Retinal pigment epithelial cell (primary cell): ENCODE data around the gene POLN.

ENCODE experiments used
- DNase-seq: peaks from one replicate; pipeline ENCODE4 v3.0.0-alpha.2; 2010; ENCODE audit warnings: low read depth
- H3K4me3 ChIP-seq: 2 replicates; pipeline ENCODE4 v1.5.1; 2011; ENCODE audit warnings: mild to moderate bottlenecking, low read length, control low read depth, moderate library complexity
- CTCF ChIP-seq: conservative IDR thresholded peaks from 2 replicates; pipeline ENCODE4 v1.5.1; 2011; ENCODE audit warnings: low read depth, low read length, control low read depth, inconsistent platforms

Gene POLN

DNA sequence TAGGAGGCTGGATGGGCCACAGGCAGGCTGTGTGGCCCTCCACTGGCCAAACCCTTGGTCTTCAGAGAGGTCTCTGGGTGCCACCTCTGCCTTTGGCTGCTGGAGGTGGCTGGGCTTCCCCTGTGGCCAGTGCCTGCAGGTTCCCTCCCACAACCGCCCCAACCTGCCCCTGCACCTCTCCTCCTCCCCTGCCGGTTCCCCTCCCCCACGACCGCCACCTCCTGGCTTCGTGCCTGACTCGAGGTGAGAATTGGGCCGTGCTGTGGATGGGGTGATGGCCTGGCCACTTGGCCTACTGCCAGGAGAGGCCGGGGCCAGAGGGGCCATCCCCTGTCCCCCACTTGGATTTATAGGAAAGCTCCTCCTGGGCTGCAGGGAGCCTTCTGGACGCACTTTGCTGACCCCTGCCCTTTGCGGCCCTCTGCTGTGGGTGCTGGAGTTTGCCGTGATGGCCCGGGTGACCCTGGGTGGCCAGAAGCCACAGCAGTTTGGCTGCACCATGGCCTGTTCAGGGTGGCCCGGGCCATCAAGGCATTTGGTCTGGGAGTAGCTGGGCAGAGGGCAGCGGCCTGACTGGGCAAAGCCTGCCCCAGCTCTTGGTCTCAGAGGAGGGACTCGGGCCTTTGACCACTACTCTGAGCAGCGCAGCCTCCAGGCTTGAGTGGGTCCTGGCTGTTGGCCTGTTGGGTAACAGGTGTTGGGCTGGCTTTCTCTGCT, 179.0 kb downstream of the POLN start:
- H3K4me3 ChIP-seq: no peak overlapping the region
- no peak for TF ChIP-seq CTCF
- DNase-seq: no peak

DNA sequence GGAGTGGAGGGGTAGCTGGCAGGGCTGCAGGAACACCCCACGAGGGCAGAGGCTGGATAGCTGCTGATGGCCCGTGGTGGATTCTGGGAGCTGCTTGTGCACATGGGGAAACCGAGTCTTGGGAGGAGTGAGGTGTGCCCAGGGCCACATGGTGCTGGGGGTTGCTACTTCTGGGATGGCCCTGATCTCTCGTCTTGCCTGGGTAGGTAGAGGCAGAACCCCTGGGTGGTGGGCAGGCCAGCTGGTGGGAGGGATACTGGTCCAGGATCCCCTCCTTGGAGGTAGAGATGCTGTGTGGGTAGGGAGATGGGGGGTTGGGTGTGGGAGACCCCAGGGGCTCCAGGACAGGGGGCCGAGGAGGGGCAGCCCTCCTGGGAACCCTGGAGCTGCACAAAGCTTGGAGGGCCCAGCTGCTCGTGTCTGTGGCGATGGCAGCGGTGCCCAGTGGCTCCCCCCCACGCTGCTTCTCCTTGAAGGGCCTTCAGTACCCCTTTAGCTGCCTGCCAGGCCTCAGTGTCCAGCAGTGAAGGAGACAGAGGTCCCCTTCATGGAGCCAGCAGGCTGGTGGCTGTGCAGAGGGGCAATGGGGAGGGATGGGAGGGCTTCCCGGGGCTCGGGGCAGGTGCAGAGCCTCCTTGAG, 179.6 kb downstream of the POLN start:
- no peak overlapping the region for H3K4me3 ChIP-seq
- TF ChIP-seq CTCF: no peak
- no peak for DNase-seq

- no peak for DNase-seq
- peak overlapping the region; percentile 52 for H3K4me3 ChIP-seq
- TF ChIP-seq CTCF: no peak
Measured at GRCh38 chr4:2061186-2062131, 180.5 kb downstream of the POLN start.

DNA sequence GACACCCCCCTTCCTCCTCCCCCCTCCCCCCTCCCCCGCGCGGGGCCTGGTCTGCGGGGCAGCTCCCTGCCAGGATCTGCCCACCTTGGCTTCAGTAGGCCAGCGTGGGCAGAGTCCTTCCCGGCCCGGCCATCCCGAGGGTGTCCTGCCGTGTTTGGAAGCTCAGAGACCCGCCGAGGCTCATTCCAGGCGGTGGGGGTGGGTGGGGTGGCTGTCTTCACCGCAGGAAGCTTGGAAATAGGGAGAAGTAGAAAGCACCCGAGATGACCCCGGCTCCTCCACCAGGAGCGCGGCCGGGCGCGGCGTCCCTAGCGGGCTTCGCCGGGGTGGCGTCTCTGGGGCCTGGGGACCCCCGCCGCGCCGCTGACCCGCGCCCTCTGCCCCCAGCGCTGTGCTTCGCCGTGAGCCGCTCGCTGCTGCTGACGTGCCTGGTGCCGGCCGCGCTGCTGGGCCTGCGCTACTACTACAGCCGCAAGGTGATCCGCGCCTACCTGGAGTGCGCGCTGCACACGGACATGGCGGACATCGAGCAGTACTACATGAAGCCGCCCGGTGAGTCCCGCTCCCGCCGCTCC, 181.2 kb downstream of the POLN start:
- TF ChIP-seq CTCF: peak; percentile 9
- H3K4me3 ChIP-seq: peak overlapping the region; percentile 52
- no peak for DNase-seq

DNA sequence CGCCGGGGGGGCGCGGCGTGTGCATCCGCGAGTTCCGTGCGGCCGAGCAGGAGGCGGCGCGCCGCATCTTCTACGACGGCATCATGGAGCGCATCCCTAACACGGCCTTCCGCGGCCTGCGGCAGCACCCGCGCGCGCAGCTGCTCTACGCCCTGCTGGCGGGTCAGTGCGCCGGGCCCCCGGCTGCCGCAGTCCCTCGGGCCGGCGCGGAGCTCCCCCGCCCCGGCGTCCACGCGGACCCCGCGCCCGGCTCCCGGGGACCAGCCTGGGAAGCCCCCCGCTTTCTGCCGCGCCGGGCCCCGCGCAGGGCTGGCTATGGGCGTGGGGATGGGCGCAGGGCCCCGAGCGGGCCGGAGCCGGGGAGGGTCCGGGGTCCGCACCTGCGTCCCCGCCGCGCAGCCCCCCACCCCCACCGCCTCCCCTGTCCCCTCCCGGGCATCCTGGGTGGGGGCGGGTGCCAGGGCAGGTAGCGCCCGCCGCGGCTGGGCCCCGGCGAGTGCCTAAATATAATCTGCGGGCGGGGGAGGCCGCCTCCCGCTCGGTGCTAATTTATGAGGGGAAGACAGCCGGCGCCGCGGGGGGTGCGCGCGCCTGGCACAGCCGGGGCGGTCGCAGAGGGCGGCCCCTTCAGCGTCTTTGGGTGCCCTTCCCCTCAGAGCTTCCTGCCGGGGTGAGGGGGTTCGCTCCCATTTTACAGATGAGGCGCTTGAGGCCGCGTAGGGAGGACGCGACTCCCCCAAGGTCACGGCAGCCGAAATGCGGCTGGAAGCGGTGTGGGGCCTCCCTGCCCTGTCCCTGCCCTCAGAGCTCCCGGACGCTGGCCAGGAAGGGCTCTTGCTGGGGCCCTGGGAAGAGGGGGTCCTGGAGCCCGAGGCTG, 182.0 kb downstream of the POLN start:
- DNase-seq: no peak
- TF ChIP-seq CTCF: no peak
- peak overlapping the region; percentile 52 for H3K4me3 ChIP-seq

GRCh38 chr4:2059046-2059725, 182.7 kb downstream of the POLN start, which contains the start of gene NAT8L:
Gene NAT8L (plus strand): TSS chr4:2059327. CDS start chr4:2059512, 185 bp downstream.
- no peak for DNase-seq
- TF ChIP-seq CTCF: no peak
- H3K4me3 ChIP-seq: peak within 1 kb of the TSS; percentile 53
